IMR-90 (cell line): ENCODE measurements around the gene TPST1.
"Not testable (repeated sequence)": the region's sequence is repeated elsewhere in the genome, so short reads cannot be mapped to it uniquely, and the experiment has no call there.

ENCODE experiments used
- CTCF ChIP-seq: conservative IDR thresholded peaks from 2 replicates; pipeline ENCODE4 v1.5.1; 2012; ENCODE audit warnings: mild to moderate bottlenecking, low read depth, low read length, improper control_type of control experiment
- MAFK ChIP-seq: IDR thresholded peaks from 2 replicates; pipeline ENCODE4 v1.6.1; 2012; ENCODE audit warnings: low read depth, low read length, improper control_type of control experiment
- MXI1 ChIP-seq: IDR thresholded peaks from 2 replicates; pipeline ENCODE4 v1.6.1; 2012; ENCODE audit warnings: low read depth, mild to moderate bottlenecking, low read length, moderate library complexity, borderline replicate concordance
- POLR2A ChIP-seq: IDR thresholded peaks from 2 replicates; pipeline ENCODE4 v1.6.1; 2012; ENCODE audit warnings: mild to moderate bottlenecking, low read depth, low read length
- RCOR1 ChIP-seq: IDR thresholded peaks from 2 replicates; pipeline ENCODE4 v1.6.1; 2012; ENCODE audit warnings: mild to moderate bottlenecking, low read length, improper control_type of control experiment; ENCODE audit not compliant: insufficient replicate concordance

GRCh38 chr7:66156035-66156434 lies 49.1 kb upstream of the TPST1 start:
- not testable (repeated sequence) for TF ChIP-seq POLR2A, RCOR1, CTCF, MXI1, MAFK
